CD4-positive, alpha-beta memory T cell (primary cell): Measurements from ENCODE around the gene SLAMF7. TPM values are rescaled to one million over a fixed set of nuclear protein-coding genes. Genes with fewer than 3 reads are reported as not detected.
A peak's percentile ranks its signal among the peaks of the same experiment; 100 is the strongest.

Source experiments
- CTCF ChIA-PET: fragments of 350-600 bp; sonication (Branson Sonifier 250); formaldehyde crosslinking; loops from one replicate; lab custom pipeline; 2021; ENCODE audit warnings: inconsistent platforms; ENCODE audit not compliant: partially characterized antibody; lab: Charles Lee
- POLR2A ChIA-PET: fragments of 350-600 bp; sonication (Branson Sonifier 250); formaldehyde crosslinking; loops from one replicate; lab custom pipeline; 2021; ENCODE audit not compliant: partially characterized antibody; lab: Charles Lee
- DNase-seq, 5 donors: peaks; one replicate each; pipeline versions ENCODE4 v3.0.0 to v3.0.0-alpha.2; 2020 to 2022; ENCODE audit warnings: mixed read lengths in 1 of 5
- H3K27ac ChIP-seq: one replicate; pipeline ENCODE4 v1.7.0; 2013; ENCODE audit warnings: low read depth, low read length
- H3K27me3 ChIP-seq: 2 replicates; pipeline ENCODE4 v1.7.0; 2013; ENCODE audit warnings: mild to moderate bottlenecking, low read length, moderate library complexity; ENCODE audit not compliant: insufficient read depth
- H3K36me3 ChIP-seq: 2 replicates; pipeline ENCODE4 v1.7.0; 2013; ENCODE audit warnings: mild to moderate bottlenecking, low read length, moderate library complexity; ENCODE audit not compliant: insufficient read depth
- H3K4me1 ChIP-seq: 2 replicates; pipeline ENCODE4 v1.7.0; 2013; ENCODE audit warnings: mild to moderate bottlenecking, low read length, moderate library complexity; ENCODE audit not compliant: insufficient read depth
- H3K4me3 ChIP-seq, 2 donors: one replicate each; pipeline ENCODE4 v1.7.0; 2013; ENCODE audit warnings: low read length in 2 of 2, mild to moderate bottlenecking in 1 of 2
- H3K9me3 ChIP-seq, 2 donors: one replicate each; pipeline ENCODE4 v1.7.0; 2013; ENCODE audit warnings: low read length in 2 of 2, control low read depth in 1 of 2; ENCODE audit not compliant: control insufficient read depth in 1 of 2
- H3K27ac Mint-ChIP-seq, 7 donors: one replicate each; pipeline ENCODE4 v1.8.0; 2020 to 2021; ENCODE audit warnings: mixed read lengths in 7 of 7, mild to moderate bottlenecking in 6 of 7, inconsistent platforms in 3 of 7, moderate library complexity in 3 of 7
- H3K27me3 Mint-ChIP-seq, 2 donors: one replicate each; pipeline ENCODE4 v1.8.0; 2020 to 2021; ENCODE audit warnings: mixed read lengths in 2 of 2
- H3K36me3 Mint-ChIP-seq, 2 donors: one replicate each; pipeline ENCODE4 v1.8.0; 2020 to 2021; ENCODE audit warnings: mixed read lengths in 2 of 2, inconsistent platforms in 1 of 2, mild to moderate bottlenecking in 1 of 2
- H3K4me1 Mint-ChIP-seq, 4 donors: one replicate each; pipeline ENCODE4 v1.8.0; 2020 to 2021; ENCODE audit warnings: mixed read lengths in 4 of 4, mild to moderate bottlenecking in 1 of 4
- H3K4me3 Mint-ChIP-seq, 8 donors: one replicate each; pipeline ENCODE4 v1.8.0; 2020 to 2021; ENCODE audit warnings: mixed read lengths in 8 of 8, mild to moderate bottlenecking in 7 of 8, moderate library complexity in 6 of 8, inconsistent platforms in 3 of 8
- H3K9me3 Mint-ChIP-seq, 8 donors: one replicate each; pipeline ENCODE4 v1.8.0; 2020 to 2021; ENCODE audit warnings: mixed read lengths in 8 of 8, mild to moderate bottlenecking in 5 of 8, inconsistent platforms in 3 of 8, moderate library complexity in 1 of 8
- intact Hi-C: fragments of 100-400 bp; cut with micrococcal nuclease; formaldehyde crosslinking; loops from one replicate; pipeline ENCODE4 v1.15.1; 2023
- polyA plus RNA-seq, 2 donors: library from polyadenylated mRNA; unstranded; fragments of 300-500 nt; fragmentation: Illumina TruSeq; gene quantifications; one replicate each; pipeline ENCODE4 v1.2.3, GENCODE V29; 2021
- total RNA-seq, 2 experiments: library from RNA; stranded (reverse); gene quantifications; one replicate each; pipeline ENCODE4 v1.2.3, GENCODE V29; 2021

The SLAMF7 gene
- total and polyA plus RNA-seq, 4 experiments from 2014 or later, result 2.8 to 8.2 (median 5.4) TPM

DNA sequence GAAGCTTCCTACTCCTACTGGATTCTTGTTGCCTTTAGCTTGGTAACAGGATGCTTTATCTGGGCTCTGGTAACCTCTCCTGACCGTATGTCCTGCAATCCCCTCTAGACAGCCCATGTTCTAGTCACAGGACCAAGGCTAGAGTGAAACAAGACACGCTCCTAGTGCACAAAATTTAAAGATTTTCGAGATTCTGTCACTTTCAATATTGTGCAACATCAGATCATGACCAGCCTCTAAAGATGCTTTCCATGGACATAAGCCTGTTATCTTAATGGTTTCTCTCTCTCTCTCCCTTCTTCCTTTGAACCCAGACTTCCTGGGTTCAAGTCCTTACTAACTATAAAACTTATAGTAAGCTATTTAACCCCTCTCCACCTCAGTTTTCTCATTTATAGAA is 55.3 kb downstream of the SLAMF7 start:
- H3K27ac Mint-ChIP-seq, result peak overlapping the region; percentile 90 to 98 (median 97)
- Histone ChIP-seq H3K4me3 (no peak overlapping the region), H3K9me3 (no peaks in the 10 kb centered on the region), H3K4me1 (peaks cover 30% of the 10 kb centered on the region), H3K27me3 (no peaks in the 10 kb centered on the region), H3K36me3 (no peaks in the 10 kb centered on the region), H3K27ac (no peak overlapping the region)
- intact Hi-C loops, result no loop called here
- H3K4me3 Mint-ChIP-seq, result no peak overlapping the region
- no peaks in the 10 kb centered on the region for H3K27me3 Mint-ChIP-seq
- CTCF ChIA-PET, result interaction anchor here (1.1 to 9.1 kb wide), 6 partner anchors 16 to 83 kb away, joined by 6 to 144 read pairs (median 53); no protein-coding TSS in a partner anchor
- DNase-seq, result no peak
- H3K4me1 Mint-ChIP-seq, result peaks cover 24 to 53% (median 34%) of the 10 kb centered on the region in 4 donors
- peaks cover 8 to 29% of the 10 kb centered on the region in 2 donors for H3K36me3 Mint-ChIP-seq
- POLR2A ChIA-PET, result interaction anchor here (0.7 to 7.2 kb wide), 9 partner anchors 12 to 154 kb away, joined by 3 to 85 read pairs (median 34); no protein-coding TSS in a partner anchor
- H3K9me3 Mint-ChIP-seq, result peaks cover 0 to 3% (median 0%) of the 10 kb centered on the region in 8 donors

DNA sequence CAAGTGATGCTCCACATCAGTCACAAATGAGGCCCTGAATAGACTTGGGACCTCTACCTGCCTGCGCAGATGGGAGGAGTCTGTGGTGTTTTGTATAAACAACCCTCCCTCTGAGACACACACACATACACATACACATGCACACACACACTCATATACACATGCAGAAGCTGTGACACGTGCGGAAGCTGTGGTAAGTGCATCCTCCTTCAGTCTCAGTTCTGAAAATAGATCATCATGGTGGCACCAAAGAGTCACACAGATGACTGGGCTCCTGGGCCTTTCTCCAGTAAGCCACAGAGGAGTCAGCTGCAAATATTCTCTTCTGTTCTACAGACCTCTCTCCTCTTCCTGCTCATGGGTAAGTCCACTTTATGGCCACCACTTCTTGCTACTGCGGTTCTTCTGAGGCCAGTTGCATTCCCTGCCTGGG is 56.9 kb downstream of the SLAMF7 start, which contains the start of gene LY9:
Gene LY9 (plus strand): TSS at position 224 of the 433 bp plus-strand sequence. CDS start 14 bp downstream, at position 238.
- peak within 1 kb of the TSS; percentile 82 for H3K27ac ChIP-seq
- H3K9me3 ChIP-seq, result no peaks in the 10 kb centered on the region
- Mint-ChIP-seq H3K27ac (peak within 1 kb of the TSS; percentile 90 to 98 (median 97)), H3K4me3 (peak within 1 kb of the TSS; percentile 97 to 99 (median 98)), H3K27me3 (no peaks in the 10 kb centered on the region), H3K4me1 (peaks cover 37 to 69% (median 48%) of the 10 kb centered on the region in 4 donors), H3K36me3 (peaks cover 20 to 43% of the 10 kb centered on the region in 2 donors), H3K9me3 (peaks cover 0 to 3% (median 0%) of the 10 kb centered on the region in 8 donors)
- no peaks in the 10 kb centered on the region for H3K27me3 ChIP-seq
- peak within 1 kb of the TSS; percentile 49 to 78 for H3K4me3 ChIP-seq
- no peaks in the 10 kb centered on the region for H3K36me3 ChIP-seq
- peak; percentile 90 to 96 (median 95) for DNase-seq
- intact Hi-C loops, result loop anchor here (1.0 to 2.0 kb wide), 5 partner anchors 17 to 84 kb away; no protein-coding TSS in a partner anchor
- ChIA-PET CTCF (interaction anchor here (0.7 to 9.1 kb wide), 9 partner anchors 11 to 195 kb away, joined by 3 to 144 read pairs (median 19); no protein-coding TSS in a partner anchor), POLR2A (interaction anchor here (0.6 to 7.2 kb wide), 30 partner anchors 11 to 406 kb away, joined by 3 to 85 read pairs (median 6); partner anchors contain the start of genes ARHGAP30, CD48, DEDD and F11R)
- H3K4me1 ChIP-seq, result peaks cover 45% of the 10 kb centered on the region

DNA sequence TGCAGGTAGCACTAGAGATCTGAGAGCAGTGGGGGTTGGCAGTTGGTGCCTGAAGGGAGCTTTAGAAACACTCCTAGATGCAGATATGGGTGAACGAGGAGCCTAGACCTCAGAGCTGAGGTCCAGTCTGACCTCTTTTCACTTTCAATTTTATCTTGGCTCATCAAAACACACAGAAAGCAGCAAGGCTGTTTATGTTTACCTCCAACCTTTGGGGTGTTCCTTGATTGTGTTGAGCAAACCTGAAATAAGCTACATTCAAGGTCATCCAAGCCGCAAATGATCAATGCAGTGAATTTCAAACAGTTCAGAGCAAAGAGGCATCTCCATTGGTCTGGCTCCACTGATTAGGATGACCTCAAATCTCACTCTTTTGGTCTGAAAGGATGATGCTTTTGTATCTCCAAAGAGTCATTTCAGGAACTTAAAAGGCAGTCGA is 58.2 kb downstream of the SLAMF7 start:
- H3K27me3 Mint-ChIP-seq, result no peaks in the 10 kb centered on the region
- peaks cover 0 to 3% (median 0%) of the 10 kb centered on the region in 8 donors for H3K9me3 Mint-ChIP-seq
- Histone ChIP-seq H3K9me3 (no peaks in the 10 kb centered on the region), H3K4me1 (peaks cover 57% of the 10 kb centered on the region), H3K27me3 (no peaks in the 10 kb centered on the region), H3K27ac (peak overlapping the region; percentile 82), H3K4me3 (peak overlapping the region; percentile 49 to 78), H3K36me3 (peaks cover 9% of the 10 kb centered on the region)
- H3K27ac Mint-ChIP-seq, result peak overlapping the region; percentile 90 to 98 (median 97)
- H3K4me1 Mint-ChIP-seq, result peaks cover 43 to 76% (median 56%) of the 10 kb centered on the region in 4 donors
- H3K4me3 Mint-ChIP-seq, result peak overlapping the region; percentile 97 to 99 (median 98)
- CTCF ChIA-PET, result interaction anchor here (0.8 to 9.1 kb wide), 10 partner anchors 9 to 216 kb away, joined by 3 to 144 read pairs (median 12); no protein-coding TSS in a partner anchor
- peaks cover 27 to 51% of the 10 kb centered on the region in 2 donors for H3K36me3 Mint-ChIP-seq
- intact Hi-C loops, result loop anchor here (2.0 kb wide), 3 partner anchors 16 to 34 kb away; no protein-coding TSS in a partner anchor
- DNase-seq, result no peak
- POLR2A ChIA-PET, result interaction anchor here (0.6 to 7.2 kb wide), 20 partner anchors 9 to 273 kb away, joined by 3 to 85 read pairs (median 14); partner anchors contain the start of genes ARHGAP30, CD48 and USF1

DNA sequence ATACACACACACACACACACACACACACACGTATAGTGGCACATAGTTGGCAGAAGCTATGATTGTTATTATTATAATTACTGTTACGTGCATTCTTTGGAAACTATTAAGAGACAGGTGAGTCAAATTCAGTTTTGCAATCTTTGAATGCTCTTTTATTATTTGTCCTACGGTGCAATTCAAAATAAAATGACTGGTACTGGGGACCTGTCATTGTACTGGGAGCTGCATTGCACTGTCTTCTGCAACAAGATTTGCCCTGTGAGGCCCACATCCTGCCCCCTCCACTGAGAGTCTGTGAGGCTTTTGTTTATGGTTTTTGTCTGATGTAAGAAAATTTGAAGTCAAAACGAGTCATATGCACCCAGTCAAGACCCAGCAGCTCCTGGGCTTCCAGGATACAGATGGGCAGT is 58.8 kb downstream of the SLAMF7 start:
- H3K36me3 ChIP-seq, result peaks cover 10% of the 10 kb centered on the region
- H3K4me3 ChIP-seq, result peak overlapping the region; percentile 49 to 78
- ChIA-PET CTCF (interaction anchor here (0.8 to 9.1 kb wide), 13 partner anchors 9 to 254 kb away, joined by 3 to 144 read pairs (median 6); no protein-coding TSS in a partner anchor), POLR2A (interaction anchor here (0.8 to 7.2 kb wide), 19 partner anchors 9 to 335 kb away, joined by 3 to 85 read pairs (median 16); partner anchors contain the start of genes ARHGAP30, CD48 and DEDD)
- Mint-ChIP-seq H3K4me3 (peak overlapping the region; percentile 97 to 99 (median 98)), H3K27ac (peak overlapping the region; percentile 90 to 98 (median 97)), H3K27me3 (no peaks in the 10 kb centered on the region), H3K4me1 (peaks cover 47 to 82% (median 60%) of the 10 kb centered on the region in 4 donors), H3K36me3 (peaks cover 31 to 54% of the 10 kb centered on the region in 2 donors), H3K9me3 (peaks cover 0 to 3% (median 0%) of the 10 kb centered on the region in 8 donors)
- H3K9me3 ChIP-seq, result no peaks in the 10 kb centered on the region
- peaks cover 62% of the 10 kb centered on the region for H3K4me1 ChIP-seq
- no peaks in the 10 kb centered on the region for H3K27me3 ChIP-seq
- peak overlapping the region; percentile 82 for H3K27ac ChIP-seq
- intact Hi-C loops, result loop anchor here (2.0 kb wide), 3 partner anchors 15 to 33 kb away; no protein-coding TSS in a partner anchor
- peak; percentile 70 to 89 (median 75) for DNase-seq

- intact Hi-C loops, result no loop called here
- Mint-ChIP-seq H3K27me3 (no peaks in the 10 kb centered on the region), H3K36me3 (peaks cover 36 to 58% of the 10 kb centered on the region in 2 donors), H3K9me3 (peaks cover 0 to 3% (median 0%) of the 10 kb centered on the region in 8 donors), H3K4me3 (peak overlapping the region; percentile 97 to 99 (median 98)), H3K4me1 (peaks cover 48 to 87% (median 64%) of the 10 kb centered on the region in 4 donors), H3K27ac (peak overlapping the region; percentile 90 to 98 (median 97))
- ChIA-PET POLR2A (interaction anchor here (0.8 to 7.2 kb wide), 19 partner anchors 8 to 334 kb away, joined by 3 to 85 read pairs (median 16); partner anchors contain the start of genes ARHGAP30, CD48 and DEDD), CTCF (interaction anchor here (0.8 to 9.1 kb wide), 15 partner anchors 8 to 254 kb away, joined by 3 to 144 read pairs (median 5); partner anchors contain the start of gene CD244)
- Histone ChIP-seq H3K27ac (peak overlapping the region; percentile 82), H3K4me3 (peak overlapping the region; percentile 49 to 78), H3K27me3 (no peaks in the 10 kb centered on the region), H3K4me1 (peaks cover 64% of the 10 kb centered on the region), H3K9me3 (no peaks in the 10 kb centered on the region), H3K36me3 (peaks cover 10% of the 10 kb centered on the region)
- peak in 1 of 5 donors; percentile 6 for DNase-seq
Observed at GRCh38 chr1:160798439-160798838, 59.4 kb downstream of the SLAMF7 start.

- Histone ChIP-seq H3K4me1 (peaks cover 71% of the 10 kb centered on the region), H3K4me3 (peak overlapping the region; percentile 49 to 78), H3K9me3 (no peaks in the 10 kb centered on the region), H3K36me3 (peaks cover 10% of the 10 kb centered on the region), H3K27ac (peak overlapping the region; percentile 82), H3K27me3 (no peaks in the 10 kb centered on the region)
- POLR2A ChIA-PET, result interaction anchor here (1.2 to 7.2 kb wide), 10 partner anchors 7 to 118 kb away, joined by 3 to 85 read pairs (median 30); no protein-coding TSS in a partner anchor
- peaks cover 53 to 92% (median 69%) of the 10 kb centered on the region in 4 donors for H3K4me1 Mint-ChIP-seq
- no peak for DNase-seq
- H3K9me3 Mint-ChIP-seq, result no peaks in the 10 kb centered on the region
- H3K27ac Mint-ChIP-seq, result peak overlapping the region; percentile 90 to 98 (median 97)
- peak overlapping the region; percentile 97 to 99 (median 98) for H3K4me3 Mint-ChIP-seq
- peaks cover 48 to 70% of the 10 kb centered on the region in 2 donors for H3K36me3 Mint-ChIP-seq
- CTCF ChIA-PET, result interaction anchor here (0.8 to 9.1 kb wide), 10 partner anchors 9 to 255 kb away, joined by 3 to 144 read pairs (median 5); no protein-coding TSS in a partner anchor
- H3K27me3 Mint-ChIP-seq, result no peaks in the 10 kb centered on the region
- intact Hi-C loops, result no loop called here
Observed at GRCh38 chr1:160799641-160800040, 60.6 kb downstream of the SLAMF7 start.
